Measurements from ENCODE around the gene HS3ST4. TPM values are rescaled to one million over a fixed set of nuclear protein-coding genes. Genes with fewer than 3 reads are reported as not detected.

HS3ST4 gene
- total and polyA plus RNA-seq, 2 of the 4 experiments (the other 2 are of a cell fraction): not detected

DNA sequence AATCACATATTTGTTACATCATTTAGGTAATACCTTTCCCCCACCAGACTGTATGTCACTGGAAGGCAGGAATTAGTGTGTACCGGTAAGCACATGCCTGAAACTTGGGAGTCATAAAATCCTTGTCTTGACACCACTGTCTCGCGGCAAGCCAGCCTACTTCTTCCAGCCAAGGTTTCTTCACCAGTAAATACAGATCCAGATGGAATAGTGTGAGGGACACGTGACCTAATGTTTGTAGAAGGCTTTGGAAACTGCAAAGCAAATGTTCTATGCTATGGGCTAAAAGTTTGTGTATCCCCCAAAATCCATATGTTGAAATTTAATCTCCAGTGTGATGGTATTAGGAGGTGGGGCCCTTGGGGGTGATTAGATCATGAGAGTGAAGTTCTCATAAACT, 126.1 kb downstream of the HS3ST4 start:
- Histone ChIP-seq H3K14ac (replicated peaks; ENCODE audit: low read depth, low read length) (no peak overlapping the region), H2BK15ac (ENCODE audit: low read depth, low read length) (no peak overlapping the region), H4K5ac (ENCODE audit: low read depth, low read length) (no peak overlapping the region), H4K8ac (ENCODE audit: low read depth in 2 of 2, low read length in 2 of 2) (no peak overlapping the region), H3K79me1 (ENCODE audit: low read depth in 1 of 2, low read length in 2 of 2) (no peaks in the 10 kb centered on the region), H2AK9ac (replicated peaks; ENCODE audit: low read depth, low read length, poor library complexity) (no peak overlapping the region), H3K18ac (ENCODE audit: low read depth, low read length) (no peak overlapping the region), H3K23ac (ENCODE audit: low read depth, low read length) (no peak overlapping the region), H4K91ac (ENCODE audit: insufficient read depth, low read depth, low read length) (no peak overlapping the region), H3K56ac (ENCODE audit: extremely low read depth, insufficient read depth, low read length) (no peak overlapping the region), H3K36me3 (ENCODE audit: control insufficient read depth, insufficient read depth, low read length) (no peaks in the 10 kb centered on the region), H3K4ac (ENCODE audit: low read depth, low read length) (no peak overlapping the region), H2AFZ (replicated peaks; ENCODE audit: low read length, poor library complexity) (no peak overlapping the region), H2AK5ac (ENCODE audit: low read depth, low read length) (no peak overlapping the region), H2BK20ac (ENCODE audit: low read depth, low read length) (no peak overlapping the region), H3K9ac (ENCODE audit: low read depth, low read length) (no peak overlapping the region), H3K4me2 (ENCODE audit: low read depth, low read length) (no peak overlapping the region), H3K9me1 (ENCODE audit: insufficient read depth, low read length) (no peaks in the 10 kb centered on the region), H3K4me1 (ENCODE audit: control insufficient read depth, insufficient read depth, low read length) (no peaks in the 10 kb centered on the region), H2BK5ac (ENCODE audit: low read depth, low read length, poor library complexity, severe bottlenecking) (no peak overlapping the region), H3K27me3 (ENCODE audit: control insufficient read depth, insufficient read depth, low read length) (no peaks in the 10 kb centered on the region), H4K20me1 (ENCODE audit: insufficient read depth, low read length) (no peaks in the 10 kb centered on the region), H2BK120ac (ENCODE audit: low read depth, low read length) (no peak overlapping the region), H3K4me3 (ENCODE audit: insufficient read depth, low read depth, low read length) (no peak overlapping the region), H3K27ac (ENCODE audit: insufficient read depth, low read length) (no peak overlapping the region), H3K9me3 (ENCODE audit: control insufficient read depth, insufficient read depth, low read length) (peaks cover 2% of the 10 kb centered on the region; the same call in 1 of the 2 replicates)
- TF ChIP-seq BHLHE40 (IDR thresholded peaks at IDR 0.05; ENCODE audit: low read depth, low read length): no peak
- TF ChIP-seq RAD21 (IDR thresholded peaks at IDR 0.05; ENCODE audit: low read length): no peak
- TF ChIP-seq MAZ (IDR thresholded peaks at IDR 0.05; ENCODE audit: borderline replicate concordance, low read depth, low read length): no peak
- TF ChIP-seq CEBPB (IDR thresholded peaks at IDR 0.05; ENCODE audit: low read depth, low read length): no peak
- TF ChIP-seq, protein P1, sequence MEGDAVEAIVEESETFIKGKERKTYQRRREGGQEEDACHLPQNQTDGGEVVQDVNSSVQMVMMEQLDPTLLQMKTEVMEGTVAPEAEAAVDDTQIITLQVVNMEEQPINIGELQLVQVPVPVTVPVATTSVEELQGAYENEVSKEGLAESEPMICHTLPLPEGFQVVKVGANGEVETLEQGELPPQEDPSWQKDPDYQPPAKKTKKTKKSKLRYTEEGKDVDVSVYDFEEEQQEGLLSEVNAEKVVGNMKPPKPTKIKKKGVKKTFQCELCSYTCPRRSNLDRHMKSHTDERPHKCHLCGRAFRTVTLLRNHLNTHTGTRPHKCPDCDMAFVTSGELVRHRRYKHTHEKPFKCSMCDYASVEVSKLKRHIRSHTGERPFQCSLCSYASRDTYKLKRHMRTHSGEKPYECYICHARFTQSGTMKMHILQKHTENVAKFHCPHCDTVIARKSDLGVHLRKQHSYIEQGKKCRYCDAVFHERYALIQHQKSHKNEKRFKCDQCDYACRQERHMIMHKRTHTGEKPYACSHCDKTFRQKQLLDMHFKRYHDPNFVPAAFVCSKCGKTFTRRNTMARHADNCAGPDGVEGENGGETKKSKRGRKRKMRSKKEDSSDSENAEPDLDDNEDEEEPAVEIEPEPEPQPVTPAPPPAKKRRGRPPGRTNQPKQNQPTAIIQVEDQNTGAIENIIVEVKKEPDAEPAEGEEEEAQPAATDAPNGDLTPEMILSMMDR (conservative IDR thresholded peaks at IDR 0.05; ENCODE audit: low read depth, low read length): no peak
- TF ChIP-seq POLR2A (IDR thresholded peaks at IDR 0.05; ENCODE audit: low read depth, low read length): no peak
- no peak for TF ChIP-seq FOS (IDR thresholded peaks at IDR 0.05; ENCODE audit: low read depth, low read length)
- no peak for TF ChIP-seq RFX5 (IDR thresholded peaks at IDR 0.05; ENCODE audit: low read depth, low read length)
- TF ChIP-seq MXI1 (IDR thresholded peaks at IDR 0.05; ENCODE audit: borderline replicate concordance, low read depth, low read length): no peak
- no peak for TF ChIP-seq RCOR1 (IDR thresholded peaks at IDR 0.05; ENCODE audit: insufficient replicate concordance, low read length)
- TF ChIP-seq, protein P2, sequence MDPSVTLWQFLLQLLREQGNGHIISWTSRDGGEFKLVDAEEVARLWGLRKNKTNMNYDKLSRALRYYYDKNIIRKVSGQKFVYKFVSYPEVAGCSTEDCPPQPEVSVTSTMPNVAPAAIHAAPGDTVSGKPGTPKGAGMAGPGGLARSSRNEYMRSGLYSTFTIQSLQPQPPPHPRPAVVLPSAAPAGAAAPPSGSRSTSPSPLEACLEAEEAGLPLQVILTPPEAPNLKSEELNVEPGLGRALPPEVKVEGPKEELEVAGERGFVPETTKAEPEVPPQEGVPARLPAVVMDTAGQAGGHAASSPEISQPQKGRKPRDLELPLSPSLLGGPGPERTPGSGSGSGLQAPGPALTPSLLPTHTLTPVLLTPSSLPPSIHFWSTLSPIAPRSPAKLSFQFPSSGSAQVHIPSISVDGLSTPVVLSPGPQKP (IDR thresholded peaks at IDR 0.05; ENCODE audit: borderline replicate concordance, low read depth, low read length): no peak
- TF ChIP-seq, protein P3, sequence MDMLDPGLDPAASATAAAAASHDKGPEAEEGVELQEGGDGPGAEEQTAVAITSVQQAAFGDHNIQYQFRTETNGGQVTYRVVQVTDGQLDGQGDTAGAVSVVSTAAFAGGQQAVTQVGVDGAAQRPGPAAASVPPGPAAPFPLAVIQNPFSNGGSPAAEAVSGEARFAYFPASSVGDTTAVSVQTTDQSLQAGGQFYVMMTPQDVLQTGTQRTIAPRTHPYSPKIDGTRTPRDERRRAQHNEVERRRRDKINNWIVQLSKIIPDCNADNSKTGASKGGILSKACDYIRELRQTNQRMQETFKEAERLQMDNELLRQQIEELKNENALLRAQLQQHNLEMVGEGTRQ (IDR thresholded peaks at IDR 0.05; ENCODE audit: low read depth, low read length): no peak
- no peak for TF ChIP-seq MAFK (IDR thresholded peaks at IDR 0.05; ENCODE audit: low read depth, low read length)
- TF ChIP-seq NFE2L2 (IDR thresholded peaks at IDR 0.05; ENCODE audit: low read depth, low read length): no peak
- TF ChIP-seq CHD1 (IDR thresholded peaks at IDR 0.05; ENCODE audit: low read depth, low read length): no peak
- ChIA-PET POLR2A (ENCODE audit: unreplicated experiment) (no interaction called here), CTCF (no interaction called here)
- intact Hi-C loops (cut with micrococcal nuclease) (no loop called here), in situ Hi-C loops (cut with MboI; ENCODE audit: low sequenced_read_pairs) (no loop called here), dilution Hi-C loops (cut with HindIII; ENCODE audit: low sequenced_read_pairs, unreplicated experiment) (no loop called here)
- WGBS, 2 experiments (ENCODE audit: extremely low coverage in 2 of 2, insufficient read length in 1 of 2): no CpG with 5 or more reads among the region's 4 CpGs
- BruUV-seq (replicated peaks): no TSS peak
- DNase-seq (no peak), ATAC-seq (ENCODE audit: low read depth) (no peak)

Data from IMR-90 (cell line).